ENCODE data around the gene KCNQ5.

DNA sequence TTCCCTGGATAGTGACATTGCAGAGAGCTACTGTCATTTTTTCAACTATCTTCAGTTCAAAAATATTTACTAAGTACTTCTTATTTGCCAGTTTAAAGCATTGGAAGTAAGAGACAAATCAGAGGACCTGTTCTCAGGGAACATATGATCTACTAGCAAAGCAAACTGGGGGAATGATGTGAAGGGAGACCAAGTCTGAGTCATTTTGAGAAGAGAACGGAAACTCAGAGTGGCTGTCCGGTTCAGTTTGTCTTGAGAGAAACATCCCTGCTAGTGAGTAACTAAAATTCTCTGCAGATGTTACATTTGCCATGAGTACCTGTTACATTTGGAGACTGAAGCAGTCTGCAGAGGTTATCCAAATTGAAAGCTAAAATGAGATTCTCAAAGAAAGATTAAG, 118.3 kb downstream of the KCNQ5 start:
- TF ChIP-seq, protein P1, sequence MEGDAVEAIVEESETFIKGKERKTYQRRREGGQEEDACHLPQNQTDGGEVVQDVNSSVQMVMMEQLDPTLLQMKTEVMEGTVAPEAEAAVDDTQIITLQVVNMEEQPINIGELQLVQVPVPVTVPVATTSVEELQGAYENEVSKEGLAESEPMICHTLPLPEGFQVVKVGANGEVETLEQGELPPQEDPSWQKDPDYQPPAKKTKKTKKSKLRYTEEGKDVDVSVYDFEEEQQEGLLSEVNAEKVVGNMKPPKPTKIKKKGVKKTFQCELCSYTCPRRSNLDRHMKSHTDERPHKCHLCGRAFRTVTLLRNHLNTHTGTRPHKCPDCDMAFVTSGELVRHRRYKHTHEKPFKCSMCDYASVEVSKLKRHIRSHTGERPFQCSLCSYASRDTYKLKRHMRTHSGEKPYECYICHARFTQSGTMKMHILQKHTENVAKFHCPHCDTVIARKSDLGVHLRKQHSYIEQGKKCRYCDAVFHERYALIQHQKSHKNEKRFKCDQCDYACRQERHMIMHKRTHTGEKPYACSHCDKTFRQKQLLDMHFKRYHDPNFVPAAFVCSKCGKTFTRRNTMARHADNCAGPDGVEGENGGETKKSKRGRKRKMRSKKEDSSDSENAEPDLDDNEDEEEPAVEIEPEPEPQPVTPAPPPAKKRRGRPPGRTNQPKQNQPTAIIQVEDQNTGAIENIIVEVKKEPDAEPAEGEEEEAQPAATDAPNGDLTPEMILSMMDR (IDR thresholded peaks at IDR 0.05; ENCODE audit: low read depth, low read length, poor library complexity, severe bottlenecking): no peak
- TF ChIP-seq EZH2phosphoT487 (IDR thresholded peaks at IDR 0.05; ENCODE audit: borderline replicate concordance, low read length): no peak

Measured in DOHH2 (cell line).